Measurements from ENCODE around the gene PPP1R7. TPM values are rescaled to one million over a fixed set of nuclear protein-coding genes. Genes with fewer than 3 reads are reported as not detected.

The PPP1R7 gene
- total RNA-seq, 1 experiment from 2014 or later: 45.4 TPM

- Histone ChIP-seq H3K4me2 (ENCODE audit: low read length) (no peak overlapping the region), H3K4me3 (replicated peaks in 1 of 2; ENCODE audit: low read depth in 1 of 2, low read length in 2 of 2) (no peak overlapping the region), H2AFZ (ENCODE audit: low read depth, low read length, poor library complexity, severe bottlenecking) (no peak overlapping the region), H3K9me3 (ENCODE audit: control insufficient read depth in 1 of 2, insufficient read depth in 1 of 2, low read depth in 1 of 2, low read length in 2 of 2) (no peaks in the 10 kb centered on the region), H3K36me3 (ENCODE audit: control insufficient read depth in 1 of 2, insufficient read depth in 2 of 2, low read length in 2 of 2) (peaks cover 0 to 2% of the 10 kb centered on the region in 2 experiments; a peak in 2 of 4 replicates), H3K27ac (ENCODE audit: low read depth, low read length) (no peak overlapping the region), H3K9ac (ENCODE audit: low read length) (no peak overlapping the region), H3K9me2 (ENCODE audit: insufficient read depth) (no peaks in the 10 kb centered on the region), H3K27me3 (ENCODE audit: insufficient read depth, low read length) (no peaks in the 10 kb centered on the region), H3K79me2 (ENCODE audit: insufficient read depth, low read length) (peaks cover 8% of the 10 kb centered on the region; the same call in 1 of the 2 replicates), H4K20me1 (ENCODE audit: insufficient read depth) (no peaks in the 10 kb centered on the region), H3K4me1 (ENCODE audit: control insufficient read depth in 1 of 2, insufficient read depth in 2 of 2, low read length in 2 of 2) (peaks cover 6 to 13% of the 10 kb centered on the region in 2 experiments; a peak in 2 of 4 replicates)
- TF ChIP-seq TCF7L2 (IDR thresholded peaks at IDR 0.05; ENCODE audit: borderline replicate concordance, extremely low read depth, insufficient read depth, insufficient read length): no peak
- no peak for TF ChIP-seq CTCF (IDR thresholded peaks at IDR 0.05 in 2 of 3, conservative IDR thresholded peaks at IDR 0.05 in 1 of 3; ENCODE audit: borderline replicate concordance in 1 of 3, insufficient read depth in 1 of 3, low read depth in 2 of 3, low read length in 2 of 3)
- ChIA-PET POLR2A (no interaction called here), CTCF (no interaction called here), RAD21 (ENCODE audit: low non-redundant PET in 1 of 2, low total read pairs in 2 of 2, uncharacterized antibody in 2 of 2, unreplicated experiment in 2 of 2) (no interaction called here)
- intact Hi-C loops (cut with micrococcal nuclease): no loop called here
- no peak for ATAC-seq
- no peak for DNase-seq (ENCODE audit: low read depth, low spot score)
- no TSS peak for BruUV-seq (replicated peaks)
Observed at GRCh38 chr2:241153616-241154015, 3.3 kb downstream of the PPP1R7 start.

- Histone ChIP-seq H4K20me1 (ENCODE audit: insufficient read depth) (no peaks in the 10 kb centered on the region), H3K9me3 (ENCODE audit: control insufficient read depth in 1 of 2, insufficient read depth in 1 of 2, low read depth in 1 of 2, low read length in 2 of 2) (no peaks in the 10 kb centered on the region), H3K79me2 (ENCODE audit: insufficient read depth, low read length) (peaks cover 8% of the 10 kb centered on the region; the same call in 1 of the 2 replicates), H3K9me2 (ENCODE audit: insufficient read depth) (no peaks in the 10 kb centered on the region), H3K27me3 (ENCODE audit: insufficient read depth, low read length) (no peaks in the 10 kb centered on the region), H3K4me3 (replicated peaks in 1 of 2; ENCODE audit: low read depth in 1 of 2, low read length in 2 of 2) (no peak overlapping the region), H3K36me3 (ENCODE audit: control insufficient read depth in 1 of 2, insufficient read depth in 2 of 2, low read length in 2 of 2) (peaks cover 0 to 8% of the 10 kb centered on the region in 2 experiments; a peak in 2 of 4 replicates), H2AFZ (ENCODE audit: low read depth, low read length, poor library complexity, severe bottlenecking) (no peak overlapping the region), H3K4me1 (ENCODE audit: control insufficient read depth in 1 of 2, insufficient read depth in 2 of 2, low read length in 2 of 2) (peaks cover 6 to 8% of the 10 kb centered on the region in 2 experiments; a peak in 2 of 4 replicates), H3K9ac (ENCODE audit: low read length) (no peak overlapping the region), H3K4me2 (ENCODE audit: low read length) (no peak overlapping the region), H3K27ac (ENCODE audit: low read depth, low read length) (no peak overlapping the region)
- TF ChIP-seq ELF1 (IDR thresholded peaks at IDR 0.05; ENCODE audit: borderline replicate concordance, low read depth) (no peak), EZH2phosphoT487 (IDR thresholded peaks at IDR 0.05; ENCODE audit: borderline replicate concordance) (no peak), CEBPB (IDR thresholded peaks at IDR 0.05; ENCODE audit: low read depth) (no peak), EZH2 (IDR thresholded peaks at IDR 0.05) (no peak), ATF3 (IDR thresholded peaks at IDR 0.05) (no peak), SIN3A (IDR thresholded peaks at IDR 0.05; ENCODE audit: low read depth) (no peak), CTCF (IDR thresholded peaks at IDR 0.05 in 2 of 3, conservative IDR thresholded peaks at IDR 0.05 in 1 of 3; ENCODE audit: borderline replicate concordance in 1 of 3, insufficient read depth in 1 of 3, low read depth in 2 of 3, low read length in 2 of 3) (no peak), SP1 (IDR thresholded peaks at IDR 0.05; ENCODE audit: low read depth) (no peak)
- ATAC-seq (no peak), DNase-seq (ENCODE audit: low read depth, low spot score) (no peak)
- intact Hi-C loops (cut with micrococcal nuclease): no loop called here
- CTCF ChIA-PET: no interaction called here
- RAD21 ChIA-PET (ENCODE audit: low non-redundant PET in 1 of 2, low total read pairs in 2 of 2, uncharacterized antibody in 2 of 2, unreplicated experiment in 2 of 2): no interaction called here
- POLR2A ChIA-PET: no interaction called here
- BruUV-seq (replicated peaks): no TSS peak
Observed at GRCh38 chr2:241154915-241155314, 4.6 kb downstream of the PPP1R7 start.

Measured in HCT116 (cell line).